Progenitor cell of endocrine pancreas (in vitro differentiated cells): ENCODE data around the gene CLIC5. TPM values are rescaled to one million over a fixed set of nuclear protein-coding genes. Genes with fewer than 3 reads are reported as not detected.
A peak's percentile ranks its signal among the peaks of the same experiment; 100 is the strongest.

ENCODE experiments used
- DNase-seq: peaks from one replicate; pipeline ENCODE4 v3.0.0; 2021; ENCODE audit warnings: low spot score; ENCODE audit not compliant: unreplicated experiment
- H3K27ac Mint-ChIP-seq: 2 replicates; pipeline ENCODE4 v1.8.0; 2021; ENCODE audit warnings: mild to moderate bottlenecking, moderate library complexity, mixed read lengths
- H3K27me3 Mint-ChIP-seq: 2 replicates; pipeline ENCODE4 v1.8.0; 2021; ENCODE audit warnings: mixed read lengths
- H3K36me3 Mint-ChIP-seq: 2 replicates; pipeline ENCODE4 v1.8.0; 2022; ENCODE audit warnings: mixed read lengths; ENCODE audit not compliant: insufficient read depth
- H3K4me1 Mint-ChIP-seq: 2 replicates; pipeline ENCODE4 v1.8.0; 2021; ENCODE audit warnings: low read depth, mixed read lengths
- H3K4me3 Mint-ChIP-seq: 2 replicates; pipeline ENCODE4 v1.8.0; 2021; ENCODE audit warnings: low read depth, mild to moderate bottlenecking, moderate library complexity, mixed read lengths
- H3K9me3 Mint-ChIP-seq: 2 replicates; pipeline ENCODE4 v1.8.0; 2021; ENCODE audit warnings: low read depth, mixed read lengths
- total RNA-seq: library from RNA; stranded (reverse); gene quantifications from 2 replicates; pipeline ENCODE4 v1.2.1, GENCODE V29; 2021
- TF ChIP-seq, protein P1 (sequence below): fragments of 200-600 bp; sonication (generic); IDR thresholded peaks from one replicate; pipeline ENCODE4 v1.5.0; 2021; ENCODE audit warnings: antibody characterized with exemption, mild to moderate bottlenecking; ENCODE audit not compliant: unreplicated experiment

The CLIC5 gene
- total RNA-seq, 1 donor from 2014 or later: 35.9 TPM

DNA sequence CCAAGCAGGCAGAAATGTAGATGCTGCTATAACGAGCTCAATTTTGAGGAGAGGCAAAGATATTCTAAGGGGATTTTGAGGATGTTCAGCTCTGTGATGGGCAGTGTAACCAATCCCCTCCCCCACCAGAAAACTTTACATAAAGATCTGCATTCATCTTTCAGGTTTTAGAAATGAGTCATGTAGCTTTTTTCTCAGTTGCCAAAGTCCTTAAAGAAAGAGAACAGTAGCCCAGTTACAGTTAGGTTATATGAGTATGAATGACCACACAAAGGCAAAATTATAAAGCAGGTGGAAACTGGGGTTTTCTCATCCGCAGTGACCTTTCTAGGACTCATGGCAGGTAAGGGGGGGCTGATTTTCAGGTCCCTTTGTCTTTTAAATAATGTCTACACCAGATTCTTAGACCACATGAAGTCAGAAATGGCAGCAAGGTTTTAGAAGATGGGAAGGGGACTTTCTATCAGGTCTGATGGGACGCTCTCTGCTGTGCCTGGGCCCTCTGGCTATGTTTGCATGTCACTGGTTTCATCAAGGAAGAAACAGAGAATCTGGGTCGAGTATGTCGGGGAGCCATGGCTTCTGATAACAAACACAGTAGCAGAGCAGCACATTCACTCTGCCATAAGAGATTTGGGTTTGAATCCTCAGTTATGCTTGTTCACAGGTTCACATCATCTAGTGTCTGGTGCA lies 94.7 kb downstream of the CLIC5 start:
- Mint-ChIP-seq H3K36me3 (peaks cover 8% of the 10 kb centered on the region), H3K9me3 (no peaks in the 10 kb centered on the region), H3K4me3 (no peak overlapping the region), H3K27me3 (no peaks in the 10 kb centered on the region), H3K27ac (no peak overlapping the region), H3K4me1 (peaks cover 10% of the 10 kb centered on the region)
- TF ChIP-seq, protein P1, sequence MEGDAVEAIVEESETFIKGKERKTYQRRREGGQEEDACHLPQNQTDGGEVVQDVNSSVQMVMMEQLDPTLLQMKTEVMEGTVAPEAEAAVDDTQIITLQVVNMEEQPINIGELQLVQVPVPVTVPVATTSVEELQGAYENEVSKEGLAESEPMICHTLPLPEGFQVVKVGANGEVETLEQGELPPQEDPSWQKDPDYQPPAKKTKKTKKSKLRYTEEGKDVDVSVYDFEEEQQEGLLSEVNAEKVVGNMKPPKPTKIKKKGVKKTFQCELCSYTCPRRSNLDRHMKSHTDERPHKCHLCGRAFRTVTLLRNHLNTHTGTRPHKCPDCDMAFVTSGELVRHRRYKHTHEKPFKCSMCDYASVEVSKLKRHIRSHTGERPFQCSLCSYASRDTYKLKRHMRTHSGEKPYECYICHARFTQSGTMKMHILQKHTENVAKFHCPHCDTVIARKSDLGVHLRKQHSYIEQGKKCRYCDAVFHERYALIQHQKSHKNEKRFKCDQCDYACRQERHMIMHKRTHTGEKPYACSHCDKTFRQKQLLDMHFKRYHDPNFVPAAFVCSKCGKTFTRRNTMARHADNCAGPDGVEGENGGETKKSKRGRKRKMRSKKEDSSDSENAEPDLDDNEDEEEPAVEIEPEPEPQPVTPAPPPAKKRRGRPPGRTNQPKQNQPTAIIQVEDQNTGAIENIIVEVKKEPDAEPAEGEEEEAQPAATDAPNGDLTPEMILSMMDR: no peak
- no peak for DNase-seq

- peak overlapping the region; percentile 20 for H3K27ac Mint-ChIP-seq
- no peak overlapping the region for H3K4me3 Mint-ChIP-seq
- H3K36me3 Mint-ChIP-seq: peaks cover 12% of the 10 kb centered on the region
- peaks cover 4% of the 10 kb centered on the region for H3K4me1 Mint-ChIP-seq
- no peak for DNase-seq
- TF ChIP-seq, protein P1: no peak
- H3K27me3 Mint-ChIP-seq: no peaks in the 10 kb centered on the region
- no peaks in the 10 kb centered on the region for H3K9me3 Mint-ChIP-seq
Observed at GRCh38 chr6:45917439-45917838, 98.2 kb downstream of the CLIC5 start.

GRCh38 chr6:45916692-45917091 lies 99.0 kb downstream of the CLIC5 start:
- H3K36me3 Mint-ChIP-seq: peaks cover 18% of the 10 kb centered on the region
- H3K27ac Mint-ChIP-seq: no peak overlapping the region
- H3K4me3 Mint-ChIP-seq: no peak overlapping the region
- H3K27me3 Mint-ChIP-seq: no peaks in the 10 kb centered on the region
- H3K9me3 Mint-ChIP-seq: no peaks in the 10 kb centered on the region
- DNase-seq: no peak
- TF ChIP-seq, protein P1: no peak
- peaks cover 4% of the 10 kb centered on the region for H3K4me1 Mint-ChIP-seq

DNA sequence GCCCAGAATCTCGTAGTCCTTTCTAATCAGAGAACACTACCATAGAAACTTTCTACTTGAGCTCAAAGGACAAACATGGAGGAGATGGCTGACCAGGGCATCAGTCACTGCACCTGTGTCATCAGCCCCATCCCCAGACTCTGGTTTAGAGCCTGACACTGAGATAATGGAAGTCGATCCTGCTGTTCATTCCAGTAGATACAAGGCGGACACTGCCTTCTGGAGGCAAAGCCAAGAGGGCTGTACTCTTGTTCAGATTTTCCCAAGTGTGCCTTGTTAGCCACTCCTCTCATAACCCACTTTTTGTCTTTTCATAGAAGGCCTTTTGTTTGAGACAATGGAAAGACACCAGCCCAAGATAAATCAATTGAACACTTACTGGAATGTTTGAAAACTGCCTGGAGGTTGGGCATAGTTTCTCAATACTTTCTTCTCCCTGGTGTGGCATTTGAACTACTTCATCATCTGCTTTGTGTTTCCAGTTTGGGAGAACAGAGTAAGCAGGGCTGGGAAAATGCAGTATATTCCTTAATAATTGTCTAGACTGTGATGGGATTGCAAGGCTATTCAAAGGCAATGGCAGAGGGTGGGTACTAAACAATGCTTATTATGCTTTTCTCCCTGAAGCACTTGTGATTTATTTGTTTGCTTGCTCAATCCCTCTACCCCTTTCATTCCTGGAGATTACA lies 99.7 kb downstream of the CLIC5 start:
- no peak for DNase-seq
- peaks cover 4% of the 10 kb centered on the region for H3K4me1 Mint-ChIP-seq
- H3K9me3 Mint-ChIP-seq: no peaks in the 10 kb centered on the region
- H3K36me3 Mint-ChIP-seq: peaks cover 22% of the 10 kb centered on the region
- TF ChIP-seq, protein P1: no peak
- no peak overlapping the region for H3K4me3 Mint-ChIP-seq
- no peak overlapping the region for H3K27ac Mint-ChIP-seq
- no peaks in the 10 kb centered on the region for H3K27me3 Mint-ChIP-seq

GRCh38 chr6:45911691-45912090 lies 104.0 kb downstream of the CLIC5 start:
- Mint-ChIP-seq H3K4me3 (no peak overlapping the region), H3K27me3 (no peaks in the 10 kb centered on the region), H3K4me1 (no peaks in the 10 kb centered on the region), H3K36me3 (peaks cover 53% of the 10 kb centered on the region), H3K27ac (no peak overlapping the region), H3K9me3 (peaks cover 30% of the 10 kb centered on the region)
- no peak for DNase-seq
- TF ChIP-seq, protein P1: no peak
